A673 (cell line): ENCODE data around the gene LDOC1. TPM values are rescaled to one million over a fixed set of nuclear protein-coding genes. Genes with fewer than 3 reads are reported as not detected.
"Not testable (repeated sequence)": the region's sequence is repeated elsewhere in the genome, so short reads cannot be mapped to it uniquely, and the experiment has no call there.

ENCODE experiments used
- BruUV-seq: library from RNA; stranded (reverse); fragments of 400-500 nt; replicated peaks from 2 replicates; lab custom pipeline; 2021; lab: Mats Ljungman, UMichigan
- CTCF ChIA-PET: fragments of 300-600 bp; sonication (Branson Sonifier 250); formaldehyde crosslinking; loops from one replicate; lab custom pipeline; 2022; ENCODE audit warnings: antibody characterized with exemption; lab: Charles Lee
- POLR2A ChIA-PET: fragments of 300-600 bp; sonication (Branson Sonifier 250); formaldehyde crosslinking; loops from one replicate; lab custom pipeline; 2022; ENCODE audit warnings: antibody characterized with exemption; ENCODE audit not compliant: low non-redundant PET; lab: Charles Lee
- DNase-seq: peaks from one replicate; pipeline ENCODE4 v3.0.0-alpha.2; 2015; ENCODE audit warnings: low spot score
- H3K27ac ChIP-seq: fragments of 200-600 bp; sonication (generic); 2 replicates; pipeline ENCODE4 v1.5.1; 2016; ENCODE audit warnings: mixed run types, low read depth, mild to moderate bottlenecking, mixed read lengths, antibody characterized with exemption, low read length; ENCODE audit not compliant: poor library complexity, severe bottlenecking
- H3K27me3 ChIP-seq: fragments of 200-600 bp; sonication (generic); replicated peaks from 2 replicates; pipeline ENCODE4 v1.6.1; 2017; ENCODE audit warnings: mixed run types, low read depth, mild to moderate bottlenecking, mixed read lengths, antibody characterized with exemption, low read length; ENCODE audit not compliant: insufficient read depth, poor library complexity
- H3K36me3 ChIP-seq: fragments of 200-600 bp; sonication (generic); 2 replicates; pipeline ENCODE4 v1.6.1; 2016; ENCODE audit warnings: mixed run types, mild to moderate bottlenecking, mixed read lengths, antibody characterized with exemption, low read length; ENCODE audit not compliant: insufficient read depth, poor library complexity, severe bottlenecking
- H3K4me1 ChIP-seq: fragments of 200-600 bp; sonication (generic); 2 replicates; pipeline ENCODE4 v1.6.1; 2017; ENCODE audit warnings: mixed run types, mild to moderate bottlenecking, mixed read lengths, antibody characterized with exemption, low read length; ENCODE audit not compliant: insufficient read depth, poor library complexity, severe bottlenecking
- H3K4me3 ChIP-seq: fragments of 200-600 bp; sonication (generic); 2 replicates; pipeline ENCODE4 v1.5.1; 2016; ENCODE audit warnings: low read depth, mixed run types, mild to moderate bottlenecking, mixed read lengths, low read length; ENCODE audit not compliant: poor library complexity, severe bottlenecking
- H3K9me3 ChIP-seq: fragments of 200-600 bp; sonication (generic); 2 replicates; pipeline ENCODE4 v1.6.1; 2016; ENCODE audit warnings: mixed run types, low read depth, mild to moderate bottlenecking, mixed read lengths, antibody characterized with exemption, low read length; ENCODE audit not compliant: poor library complexity, severe bottlenecking
- EZH2 ChIP-seq: fragments of 200-600 bp; sonication (generic); IDR thresholded peaks from 2 replicates; pipeline ENCODE4 v1.6.1; 2017; ENCODE audit warnings: borderline replicate concordance, low read depth, mild to moderate bottlenecking, mixed read lengths, antibody characterized with exemption, low read length; ENCODE audit not compliant: poor library complexity, severe bottlenecking
- intact Hi-C: fragments of 100-400 bp; cut with micrococcal nuclease; formaldehyde crosslinking; loops from one replicate; pipeline ENCODE4 v1.10.0; 2022; ENCODE audit not compliant: unreplicated experiment
- total RNA-seq: library from RNA; stranded (reverse); gene quantifications from 2 replicates; pipeline ENCODE4 v1.2.3, GENCODE V29; 2021
- TF ChIP-seq, protein P1 (sequence below): fragments of 300-800, 200-600 bp; sonication (generic); conservative IDR thresholded peaks from 2 replicates; pipeline ENCODE4 v1.5.1; 2017; ENCODE audit warnings: low read depth, mild to moderate bottlenecking, antibody characterized with exemption, low read length, moderate library complexity, mixed read lengths

The LDOC1 gene
- total RNA-seq, 1 experiment from 2014 or later, result not detected

- Histone ChIP-seq H3K4me3 (no peak overlapping the region), H3K27ac (no peak overlapping the region), H3K36me3 (no peaks in the 10 kb centered on the region), H3K9me3 (peaks cover 9% of the 10 kb centered on the region), H3K4me1 (no peaks in the 10 kb centered on the region), H3K27me3 (no peaks in the 10 kb centered on the region)
- ChIA-PET CTCF (no interaction called here), POLR2A (no interaction called here)
- TF ChIP-seq EZH2, result no peak
- TF ChIP-seq, protein P1, sequence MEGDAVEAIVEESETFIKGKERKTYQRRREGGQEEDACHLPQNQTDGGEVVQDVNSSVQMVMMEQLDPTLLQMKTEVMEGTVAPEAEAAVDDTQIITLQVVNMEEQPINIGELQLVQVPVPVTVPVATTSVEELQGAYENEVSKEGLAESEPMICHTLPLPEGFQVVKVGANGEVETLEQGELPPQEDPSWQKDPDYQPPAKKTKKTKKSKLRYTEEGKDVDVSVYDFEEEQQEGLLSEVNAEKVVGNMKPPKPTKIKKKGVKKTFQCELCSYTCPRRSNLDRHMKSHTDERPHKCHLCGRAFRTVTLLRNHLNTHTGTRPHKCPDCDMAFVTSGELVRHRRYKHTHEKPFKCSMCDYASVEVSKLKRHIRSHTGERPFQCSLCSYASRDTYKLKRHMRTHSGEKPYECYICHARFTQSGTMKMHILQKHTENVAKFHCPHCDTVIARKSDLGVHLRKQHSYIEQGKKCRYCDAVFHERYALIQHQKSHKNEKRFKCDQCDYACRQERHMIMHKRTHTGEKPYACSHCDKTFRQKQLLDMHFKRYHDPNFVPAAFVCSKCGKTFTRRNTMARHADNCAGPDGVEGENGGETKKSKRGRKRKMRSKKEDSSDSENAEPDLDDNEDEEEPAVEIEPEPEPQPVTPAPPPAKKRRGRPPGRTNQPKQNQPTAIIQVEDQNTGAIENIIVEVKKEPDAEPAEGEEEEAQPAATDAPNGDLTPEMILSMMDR, result no peak
- intact Hi-C loops, result no loop called here
- no TSS peak for BruUV-seq
- DNase-seq, result no peak
Observed at GRCh38 chrX:141158084-141158483, 18.8 kb downstream of the LDOC1 start.

DNA sequence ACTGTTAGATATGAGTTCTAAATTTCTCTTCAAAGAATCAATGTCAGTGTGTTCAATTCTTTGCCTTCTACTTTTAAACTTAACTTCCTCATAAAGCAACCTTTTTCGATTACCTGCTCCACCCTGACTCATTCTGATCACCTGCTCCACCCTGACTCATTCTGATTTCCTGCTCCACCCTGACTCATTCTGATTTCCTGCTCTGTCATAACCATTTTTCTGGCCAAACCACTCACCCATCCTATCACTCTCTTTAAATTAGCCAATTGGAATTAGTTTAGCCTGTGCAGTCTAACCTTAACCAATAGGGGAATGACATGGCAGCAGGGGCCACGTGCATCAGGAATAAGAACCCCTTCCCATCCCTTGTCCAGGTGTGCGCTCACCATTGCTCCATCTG lies 21.7 kb downstream of the LDOC1 start:
- intact Hi-C loops, BruUV-seq, H3K27me3 ChIP-seq, H3K9me3 ChIP-seq, H3K4me1 ChIP-seq, H3K36me3 ChIP-seq, DNase-seq, POLR2A ChIA-PET, CTCF ChIA-PET, H3K27ac ChIP-seq, H3K4me3 ChIP-seq: not testable (repeated sequence)

GRCh38 chrX:141142946-141143345 lies 34.0 kb downstream of the LDOC1 start:
- Histone ChIP-seq H3K9me3 (no peaks in the 10 kb centered on the region), H3K27ac (no peak overlapping the region), H3K27me3 (no peaks in the 10 kb centered on the region), H3K4me1 (no peaks in the 10 kb centered on the region), H3K4me3 (no peak overlapping the region), H3K36me3 (no peaks in the 10 kb centered on the region)
- ChIA-PET POLR2A (no interaction called here), CTCF (no interaction called here)
- intact Hi-C loops, result no loop called here
- DNase-seq, result no peak
- no peak for TF ChIP-seq EZH2
- TF ChIP-seq, protein P1, result no peak
- no TSS peak for BruUV-seq

- ChIA-PET POLR2A (no interaction called here), CTCF (no interaction called here)
- no TSS peak for BruUV-seq
- no peaks in the 10 kb centered on the region for H3K27me3 ChIP-seq
- H3K9me3 ChIP-seq, result peaks cover 7% of the 10 kb centered on the region
- no peaks in the 10 kb centered on the region for H3K36me3 ChIP-seq
- DNase-seq, result no peak
- no peak overlapping the region for H3K4me3 ChIP-seq
- TF ChIP-seq, protein P1, result no peak
- TF ChIP-seq EZH2, result no peak
- no peak overlapping the region for H3K27ac ChIP-seq
- H3K4me1 ChIP-seq, result no peaks in the 10 kb centered on the region
- intact Hi-C loops, result no loop called here
Observed at GRCh38 chrX:141133272-141133671, 43.7 kb downstream of the LDOC1 start.
